K562 (cell line): ENCODE measurements around the gene EGLN3. TPM values are rescaled to one million over a fixed set of nuclear protein-coding genes. Genes with fewer than 3 reads are reported as not detected.

Experiments
- ATAC-seq: fragments of 200-7000 bp; cut with Tn5 transposase; 3 replicates; pipeline ENCODE4 v1.9.1; 2020; ENCODE audit warnings: moderate library complexity
- BruUV-seq: library from RNA; stranded (reverse); fragments of 400-500 nt; replicated peaks from 2 replicates; lab custom pipeline; 2021; lab: Mats Ljungman, UMichigan
- CTCF ChIA-PET: fragments of 300-600 bp; formaldehyde crosslinking; extraction: SDS; loops from one replicate; lab custom pipeline; 2021; ENCODE audit warnings: low intra/inter-chr PET ratio; lab: Yijun Ruan, JAX
- POLR2A ChIA-PET: fragments of 300-600, 350-650 bp; sonication (Branson Sonifier 250); formaldehyde crosslinking; extraction: SDS; loops from one replicate; lab custom pipeline; 2021; ENCODE audit warnings: antibody characterized with exemption, inconsistent platforms; lab: Yijun Ruan, JAX
- DNase-seq, 4 experiments: peaks; one replicate each; pipeline versions ENCODE4 v3.0.0 to v3.0.0-alpha.2; 2011 to 2018; ENCODE audit warnings: low spot score in 3 of 4, mixed read lengths in 3 of 4; ENCODE audit errors: extremely low read depth in 1 of 4
- FAIRE-seq: peaks from 2 replicates; lab custom pipeline; 2011; peaks lifted over from hg19 to GRCh38; lab: Jason Lieb, UNC
- H2AFZ ChIP-seq: 2 replicates; pipeline ENCODE4 v1.6.0; 2011; ENCODE audit warnings: low read depth, low read length, control low read depth, inconsistent platforms
- H3K27ac ChIP-seq: fragments of 200-600 bp; 3 replicates; pipeline ENCODE4 v1.8.0; 2011; ENCODE audit warnings: low read depth, mild to moderate bottlenecking, control low read depth, inconsistent platforms, low read length, moderate library complexity, mixed read lengths; ENCODE audit errors: extremely low read depth
- H3K27me3 ChIP-seq, 2 experiments: fragments of 300-600 bp in 1 of 2; 2 replicates in 1 of 2; 3 replicates in 1 of 2; pipeline versions ENCODE4 v1.6.0 to v1.8.0; 2011; ENCODE audit warnings: inconsistent platforms in 2 of 2, low read length in 2 of 2, mild to moderate bottlenecking in 1 of 2, mixed read lengths in 1 of 2, moderate library complexity in 1 of 2; ENCODE audit not compliant: control insufficient read depth in 2 of 2, insufficient read depth in 2 of 2
- H3K36me3 ChIP-seq: fragments of 300-600 bp; 3 replicates; pipeline ENCODE4 v1.8.0; 2011; ENCODE audit warnings: mild to moderate bottlenecking, low read length, inconsistent platforms; ENCODE audit not compliant: control insufficient read depth, insufficient read depth
- H3K4me1 ChIP-seq, 2 experiments: fragments of 200-600 bp in 1 of 2; replicated peaks in 1 of 2; 2 replicates in 1 of 2; 3 replicates in 1 of 2; pipeline versions ENCODE4 v1.5.1 to v1.8.0; 2011; ENCODE audit warnings: inconsistent platforms in 2 of 2, low read length in 2 of 2, mild to moderate bottlenecking in 1 of 2, mixed read lengths in 1 of 2, moderate library complexity in 1 of 2; ENCODE audit not compliant: control insufficient read depth in 2 of 2, insufficient read depth in 2 of 2
- H3K4me2 ChIP-seq: 2 replicates; pipeline ENCODE4 v1.6.1; 2011; ENCODE audit warnings: low read length, control low read depth, inconsistent platforms, mixed read lengths; ENCODE audit not compliant: insufficient read depth
- H3K4me3 ChIP-seq: fragments of 200-600 bp; sonication (generic), shearing (Covaris generic); 2 replicates; pipeline ENCODE4 v1.5.1; 2016; ENCODE audit warnings: control low read depth, inconsistent platforms
- H3K79me2 ChIP-seq: fragments of 200-600 bp; 3 replicates; pipeline ENCODE4 v1.8.0; 2011; ENCODE audit warnings: low read length, inconsistent platforms; ENCODE audit not compliant: control insufficient read depth, insufficient read depth
- H3K9ac ChIP-seq, 2 experiments: 2 replicates each; pipeline versions ENCODE4 v1.6.0 to v1.6.1; 2011; ENCODE audit warnings: low read depth in 2 of 2, low read length in 2 of 2, control low read depth in 1 of 2, inconsistent platforms in 1 of 2, mild to moderate bottlenecking in 1 of 2, mixed read lengths in 1 of 2; ENCODE audit not compliant: insufficient read depth in 1 of 2
- H3K9me1 ChIP-seq: one replicate; pipeline ENCODE4 v1.6.0; 2011; ENCODE audit warnings: inconsistent platforms, mild to moderate bottlenecking, low read length, moderate library complexity; ENCODE audit not compliant: control insufficient read depth, insufficient read depth
- H3K9me3 ChIP-seq: replicated peaks from 2 replicates; pipeline ENCODE4 v1.5.1; 2011; ENCODE audit warnings: low read depth, low read length, inconsistent platforms; ENCODE audit not compliant: control insufficient read depth, insufficient read depth
- H4K20me1 ChIP-seq: replicated peaks from 2 replicates; pipeline ENCODE4 v1.6.1; 2011; ENCODE audit warnings: low read length, inconsistent platforms, mixed read lengths; ENCODE audit not compliant: control insufficient read depth, insufficient read depth
- FOS ChIP-seq: IDR thresholded peaks from 3 replicates; pipeline ENCODE4 v1.6.1; 2011; ENCODE audit not compliant: insufficient read length; ENCODE audit errors: extremely low read depth
- GABPB2 ChIP-seq: fragments of 250-450 bp; sonication (Bioruptor Pico); conservative IDR thresholded peaks from 2 replicates; pipeline ENCODE4 v1.5.1; 2021; ENCODE audit warnings: mild to moderate bottlenecking
- IFI16 ChIP-seq: fragments of 250-450 bp; sonication (Bioruptor Pico); IDR thresholded peaks from 2 replicates; pipeline ENCODE4 v2.1.2; 2022; ENCODE audit warnings: mild to moderate bottlenecking, inconsistent platforms
- MEF2A ChIP-seq: IDR thresholded peaks from 2 replicates; pipeline ENCODE4 v1.6.1; 2011; ENCODE audit warnings: low read depth, mild to moderate bottlenecking, low read length, moderate library complexity; ENCODE audit not compliant: control insufficient read depth
- NFE2L1 ChIP-seq: fragments of 450-650 bp; IDR thresholded peaks from 2 replicates; pipeline ENCODE4 v1.6.1; 2016; ENCODE audit warnings: missing genetic modification characterization, low read depth, mild to moderate bottlenecking, missing compliant biosample characterization, moderate library complexity, borderline replicate concordance
- PHF20 ChIP-seq: fragments of 450-650 bp; IDR thresholded peaks from 2 replicates; pipeline ENCODE4 v1.6.1; 2018; ENCODE audit not compliant: partially characterized antibody
- PYGO2 ChIP-seq: fragments of 450-650 bp; IDR thresholded peaks from 2 replicates; pipeline ENCODE4 v1.6.1; 2016; ENCODE audit warnings: mild to moderate bottlenecking, missing genetic modification characterization, moderate library complexity, missing compliant biosample characterization
- RBBP5 ChIP-seq: fragments of 200-600 bp; sonication (generic); IDR thresholded peaks from 2 replicates; pipeline ENCODE4 v1.6.1; 2012; ENCODE audit warnings: borderline replicate concordance, mild to moderate bottlenecking, low read length, control low read depth, inconsistent platforms; ENCODE audit not compliant: insufficient read depth, poor library complexity, severe bottlenecking
- RHOXF2B ChIP-seq: fragments of 250-450 bp; sonication (Bioruptor Pico); conservative IDR thresholded peaks from 2 replicates; pipeline ENCODE4 v1.5.1; 2021
- TBP ChIP-seq: optimal IDR thresholded peaks from 2 replicates; pipeline ENCODE3; 2011; ENCODE audit warnings: low read depth, low read length, improper control_type of control experiment
- ZNF354B ChIP-seq: fragments of 250-450 bp; sonication (Bioruptor Pico); IDR thresholded peaks from 2 replicates; pipeline ENCODE4 v1.4.0; 2020
- ZNF668 ChIP-seq: fragments of 250-450 bp; sonication (Bioruptor Pico); IDR thresholded peaks from 2 replicates; pipeline ENCODE4 v1.8.0; 2022; ENCODE audit warnings: mild to moderate bottlenecking, inconsistent platforms
- WGBS: fragments of 100-300 bp; shearing (Covaris generic); methylation state at CpG from one replicate; pipeline ENCODE4 v1.1.6; 2016; ENCODE audit warnings: low coverage, mixed read lengths; ENCODE audit not compliant: insufficient coverage; ENCODE audit errors: missing lambda C conversion rate; 5-methylcytosine and 5-hydroxymethylcytosine counted together
- in situ Hi-C: fragments of 300-500 bp; cut with MboI; formaldehyde crosslinking; loops from 4 replicates; pipeline ENCODE4 v1.15.0; 2018; ENCODE audit warnings: inconsistent platforms, mixed read lengths
- intact Hi-C: fragments of 100-400 bp; cut with micrococcal nuclease; formaldehyde crosslinking; loops from 2 replicates; pipeline ENCODE4 v1.14.2; 2022
- polyA plus RNA-seq, 8 experiments: library from polyadenylated mRNA; depleted of rRNA in 4 of 8; stranded (reverse) in 5 of 8; unstranded in 3 of 8; fragments of >200 nt; fragmentation: Nextera tagmentation in 2 of 8; fragmentation: Illumina TruSeq in 1 of 8; extraction: Ambion mirVana in 2 of 8; extraction: Trizol in 1 of 8; gene quantifications; 2 replicates each; pipeline versions ENCODE4 v1.2.1 to v1.2.3, GENCODE V29; 2011 to 2014; ENCODE audit warnings: inconsistent platforms in 1 of 8, missing spikeins in 1 of 8
- total RNA-seq, 7 experiments: library from RNA; depleted of rRNA in 6 of 7; stranded (reverse); fragments of >200 nt in 6 of 7; fragmentation: Illumina TruSeq in 2 of 7; extraction: Trizol in 2 of 7; gene quantifications; 2 replicates each; pipeline versions ENCODE4 v1.2.1 to v1.2.3, GENCODE V29; 2011 to 2021; ENCODE audit warnings: low replicate concordance in 1 of 7

Gene EGLN3
- total and polyA plus RNA-seq, 9 of the 15 experiments (the other 6 are each of a cell fraction or from before 2014, with no cell fraction given), result 2.5 to 87.6 (median 5.8) TPM

- intact Hi-C loops (no loop called here), in situ Hi-C loops (no loop called here)
- H4K20me1 ChIP-seq, result no peaks in the 10 kb centered on the region
- H3K9ac ChIP-seq, result no peak overlapping the region
- H3K36me3 ChIP-seq, result peaks cover 66% of the 10 kb centered on the region
- H3K9me3 ChIP-seq, result no peaks in the 10 kb centered on the region
- H2AFZ ChIP-seq, result no peak overlapping the region
- ChIA-PET CTCF (no interaction called here), POLR2A (no interaction called here)
- H3K9me1 ChIP-seq, result no peaks in the 10 kb centered on the region
- BruUV-seq, result no TSS peak
- no peaks in the 10 kb centered on the region; a peak in 1 of 5 replicates for H3K4me1 ChIP-seq
- ATAC-seq (no peak), DNase-seq (no peak), FAIRE-seq (no peak)
- H3K27ac ChIP-seq, result no peak overlapping the region
- no peak for TF ChIP-seq IFI16
- TF ChIP-seq TBP, result no peak
- TF ChIP-seq PYGO2, result no peak
- no peak for TF ChIP-seq RBBP5
- TF ChIP-seq MEF2A, result no peak
- TF ChIP-seq PHF20, result no peak
- no peak for TF ChIP-seq NFE2L1
- no peak for TF ChIP-seq RHOXF2B
- no peak for TF ChIP-seq FOS
- TF ChIP-seq GABPB2 (CRISPR knock-in tag), result no peak
- TF ChIP-seq ZNF668, result no peak
- TF ChIP-seq ZNF354B, result no peak
- H3K79me2 ChIP-seq, result peaks cover 11% of the 10 kb centered on the region; the same call in 2 of the 3 replicates
- no peak overlapping the region for H3K4me2 ChIP-seq
- no peaks in the 10 kb centered on the region for H3K27me3 ChIP-seq
- 93% methylated on average over 3 of the region's 3 CpGs for WGBS
- H3K4me3 ChIP-seq, result no peak overlapping the region
Measured at GRCh38 chr14:33924566-33925100, 26.2 kb downstream of the EGLN3 start.
